Tibial nerve (tissue), 4 donors: ENCODE data around the gene RCVRN. TPM values are rescaled to one million over a fixed set of nuclear protein-coding genes. Genes with fewer than 3 reads are reported as not detected.

ENCODE experiments used
- DNase-seq, 2 donors: peaks; one replicate each; pipeline ENCODE4 v3.0.0-alpha.2; 2019; ENCODE audit warnings: low spot score in 2 of 2
- H3K27ac ChIP-seq, 4 donors: fragments of 200-600 bp; sonication (generic) in 3 of 4; one replicate each; pipeline ENCODE4 v1.5.1; 2017 to 2019; ENCODE audit warnings: mild to moderate bottlenecking in 1 of 4
- H3K27me3 ChIP-seq, 2 donors: fragments of 200-600 bp; sonication (generic) in 1 of 2; one replicate each; pipeline versions ENCODE4 v1.5.1 to v1.6.0; 2017 to 2019
- H3K36me3 ChIP-seq, 3 donors: fragments of 200-600 bp; sonication (generic); one replicate each; pipeline ENCODE4 v1.5.1; 2018 to 2019
- H3K4me1 ChIP-seq, 4 donors: fragments of 200-600 bp; sonication (generic) in 3 of 4; one replicate each; pipeline ENCODE4 v1.5.1; 2017 to 2019
- H3K4me3 ChIP-seq, 4 donors: fragments of 200-600 bp; sonication (generic) in 3 of 4; one replicate each; pipeline ENCODE4 v1.5.1; 2017 to 2019; ENCODE audit warnings: mild to moderate bottlenecking in 1 of 4, moderate library complexity in 1 of 4
- H3K9me3 ChIP-seq, 4 donors: fragments of 200-600 bp; sonication (generic) in 3 of 4; one replicate each; pipeline ENCODE4 v1.5.1; 2017 to 2019
- CTCF ChIP-seq, 5 experiments: fragments of 200-600 bp in 3 of 5; fragments of 450-650 bp in 2 of 5; sonication (generic) in 3 of 5; IDR thresholded peaks; one replicate each; pipeline ENCODE4 v1.5.1; 2016 to 2019; ENCODE audit warnings: antibody characterized with exemption in 5 of 5, mild to moderate bottlenecking in 3 of 5, moderate library complexity in 2 of 5
- EP300 ChIP-seq, 2 donors: sonication (generic); formaldehyde crosslinking; IDR thresholded peaks; one replicate each; pipeline ENCODE4 v1.6.1; 2017; ENCODE audit warnings: antibody characterized with exemption in 2 of 2, mild to moderate bottlenecking in 1 of 2
- POLR2A ChIP-seq, 2 donors: fragments of 450-650 bp; IDR thresholded peaks; one replicate each; pipeline ENCODE4 v1.6.1; 2017; ENCODE audit warnings: antibody characterized with exemption in 2 of 2, mild to moderate bottlenecking in 2 of 2, moderate library complexity in 2 of 2
- WGBS, 2 donors: methylation state at CpG; one replicate each; pipeline ENCODE4 v1.1.5; 2018; 5-methylcytosine and 5-hydroxymethylcytosine counted together
- total RNA-seq, 4 donors: library from RNA; depleted of rRNA; stranded (reverse); fragments of >200 nt; gene quantifications; one replicate each; pipeline ENCODE4 v1.1.0, GENCODE V29; 2016

The RCVRN gene
- total RNA-seq, 4 donors from 2014 or later = not detected

DNA sequence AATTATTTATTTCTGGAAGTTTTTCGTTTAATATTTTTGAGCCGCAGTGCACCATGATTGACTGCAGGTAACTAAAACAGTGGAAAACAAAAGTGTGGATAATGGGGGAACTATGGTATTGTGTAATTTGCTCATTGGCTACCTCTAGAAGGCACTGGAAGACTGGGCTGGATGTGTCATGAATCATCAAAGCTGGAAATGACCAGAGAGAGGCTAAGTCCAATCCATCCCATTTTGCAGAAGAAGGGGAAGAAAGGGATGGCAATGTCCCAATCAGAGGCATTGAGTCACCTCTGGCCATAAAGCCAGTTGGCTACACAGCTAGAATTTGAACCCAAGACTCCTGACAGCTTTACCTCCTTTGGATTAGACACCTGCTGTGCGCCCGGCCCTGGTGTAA, 50.0 kb downstream of the RCVRN start:
- TF ChIP-seq CTCF (IDR thresholded peaks at IDR 0.05) (no peak), POLR2A (IDR thresholded peaks at IDR 0.05) (no peak), EP300 (IDR thresholded peaks at IDR 0.05) (no peak)
- DNase-seq = no peak
- H3K27me3 ChIP-seq = no peaks in the 10 kb centered on the region
- WGBS, 2 donors = 82 to 93% methylated on average over 4 of the region's 4 CpGs
- no peaks in the 10 kb centered on the region for H3K4me1 ChIP-seq
- H3K4me3 ChIP-seq = no peak overlapping the region
- H3K36me3 ChIP-seq = no peaks in the 10 kb centered on the region
- H3K27ac ChIP-seq = no peak overlapping the region
- H3K9me3 ChIP-seq = peaks cover 0 to 27% (median 0%) of the 10 kb centered on the region in 4 donors

DNA sequence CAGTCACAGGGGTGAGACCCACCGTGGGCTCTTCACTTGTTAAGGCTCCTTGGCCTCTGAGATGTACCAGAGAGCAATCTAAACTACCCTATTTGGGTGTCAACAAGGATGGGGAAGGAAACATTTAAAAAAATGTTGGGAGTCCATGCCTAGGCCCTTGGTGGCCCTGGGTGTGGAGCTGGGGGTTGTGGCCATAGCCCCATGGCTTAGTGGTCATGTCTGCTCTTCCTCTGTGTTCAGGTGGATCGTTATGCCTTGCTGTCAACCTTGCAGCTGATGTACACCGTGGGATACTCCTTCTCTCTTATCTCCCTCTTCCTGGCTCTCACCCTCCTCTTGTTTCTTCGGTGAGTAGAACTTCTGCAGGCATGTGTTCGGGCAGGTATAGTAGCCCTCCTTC, 50.8 kb downstream of the RCVRN start:
- TF ChIP-seq POLR2A (IDR thresholded peaks at IDR 0.05) (no peak), EP300 (IDR thresholded peaks at IDR 0.05) (no peak), CTCF (IDR thresholded peaks at IDR 0.05) (no peak)
- 87% methylated on average over 5 of the region's 5 CpGs for WGBS, 2 donors
- no peaks in the 10 kb centered on the region for H3K36me3 ChIP-seq
- no peak overlapping the region for H3K4me3 ChIP-seq
- H3K4me1 ChIP-seq = no peaks in the 10 kb centered on the region
- no peaks in the 10 kb centered on the region for H3K27me3 ChIP-seq
- peaks cover 0 to 24% (median 0%) of the 10 kb centered on the region in 4 donors for H3K9me3 ChIP-seq
- DNase-seq = no peak
- no peak overlapping the region for H3K27ac ChIP-seq

DNA sequence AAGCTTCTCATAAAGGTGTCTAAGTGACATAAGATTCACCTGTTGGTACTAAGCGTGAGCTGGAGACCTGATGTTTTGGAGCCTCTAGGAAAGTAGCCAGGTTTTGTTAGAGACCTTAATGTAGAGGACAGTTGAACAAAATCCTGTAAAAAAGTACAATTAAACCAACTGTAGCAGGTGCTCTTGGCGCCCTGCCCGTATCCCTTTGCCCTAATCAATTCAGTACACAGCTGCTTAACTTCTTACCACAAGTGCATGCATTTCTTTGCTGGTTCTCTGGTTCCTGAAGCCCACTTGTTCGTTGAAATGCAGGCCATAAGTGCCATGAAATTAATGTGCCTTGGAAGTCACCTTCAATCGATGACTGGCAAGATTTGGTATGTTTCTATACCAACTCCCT, 54.9 kb downstream of the RCVRN start:
- WGBS, 2 donors = 82 to 87% methylated on average over 5 of the region's 5 CpGs
- H3K27ac ChIP-seq = no peak overlapping the region
- no peaks in the 10 kb centered on the region for H3K36me3 ChIP-seq
- H3K4me1 ChIP-seq = no peaks in the 10 kb centered on the region
- no peaks in the 10 kb centered on the region for H3K27me3 ChIP-seq
- no peak for DNase-seq
- H3K4me3 ChIP-seq = no peak overlapping the region
- no peaks in the 10 kb centered on the region for H3K9me3 ChIP-seq
- TF ChIP-seq POLR2A (IDR thresholded peaks at IDR 0.05) (no peak), EP300 (IDR thresholded peaks at IDR 0.05) (no peak), CTCF (IDR thresholded peaks at IDR 0.05) (no peak)

Other genes with a start within 250 kb of the RCVRN start
- gene DHRS7C, start 113.7 kb downstream of the RCVRN start, total RNA-seq = not detected
- gene GSG1L2, start 83.2 kb downstream of the RCVRN start, total RNA-seq = not detected
- under 1 TPM in 3 of 4 donors, not detected in 1; 0.21 to 0.87 (median 0.59) TPM for gene GLP2R, start 79.3 kb downstream of the RCVRN start, total RNA-seq